Muscle of leg (tissue), 11 donors: ENCODE data around the gene CAMK2G. TPM values are rescaled to one million over a fixed set of nuclear protein-coding genes. Genes with fewer than 3 reads are reported as not detected.
"Not testable (repeated sequence)": the region's sequence is repeated elsewhere in the genome, so short reads cannot be mapped to it uniquely, and the experiment has no call there.

Experiments
- DNase-seq: peaks from one replicate; pipeline ENCODE4 v3.0.0; 2013
- H3K27ac ChIP-seq: one replicate; pipeline ENCODE4 v1.5.1; 2013; ENCODE audit warnings: mild to moderate bottlenecking, low read length, control low read depth
- H3K27me3 ChIP-seq: one replicate; pipeline ENCODE4 v1.6.1; 2013; ENCODE audit warnings: low read length; ENCODE audit not compliant: control insufficient read depth, insufficient read depth
- H3K36me3 ChIP-seq: one replicate; pipeline ENCODE4 v1.6.1; 2013; ENCODE audit warnings: low read length; ENCODE audit not compliant: control insufficient read depth, insufficient read depth
- H3K4me1 ChIP-seq: one replicate; pipeline ENCODE4 v1.6.1; 2013; ENCODE audit warnings: low read length; ENCODE audit not compliant: control insufficient read depth, insufficient read depth
- H3K4me3 ChIP-seq: one replicate; pipeline ENCODE4 v1.5.1; 2013; ENCODE audit warnings: low read length, control low read depth
- H3K9me3 ChIP-seq: replicated peaks from 2 replicates; pipeline ENCODE4 v1.6.1; 2013; ENCODE audit warnings: low read depth, low read length; ENCODE audit not compliant: control insufficient read depth
- WGBS: methylation state at CpG from one replicate; pipeline ENCODE4 v1.1.5; 2013; ENCODE audit warnings: missing lambda C conversion rate; ENCODE audit not compliant: insufficient coverage; 5-methylcytosine and 5-hydroxymethylcytosine counted together
- polyA plus RNA-seq, 8 donors: library from polyadenylated mRNA; unstranded; fragments of 120-200 nt; gene quantifications; one replicate each; pipeline versions ENCODE4 v1.2.1 to v1.2.3, GENCODE V29; 2013; ENCODE audit warnings: inconsistent platforms in 1 of 8, low replicate concordance in 1 of 8; ENCODE audit not compliant: insufficient read length in 8 of 8, insufficient read depth in 1 of 8
- total RNA-seq: library from RNA; stranded (reverse); fragments of 120-200 nt; gene quantifications from one replicate; pipeline ENCODE4 v1.2.4, GENCODE V29; 2013

CAMK2G gene
- total and polyA plus RNA-seq, 9 donors: 18.4 to 34.7 (median 25.3) TPM

DNA sequence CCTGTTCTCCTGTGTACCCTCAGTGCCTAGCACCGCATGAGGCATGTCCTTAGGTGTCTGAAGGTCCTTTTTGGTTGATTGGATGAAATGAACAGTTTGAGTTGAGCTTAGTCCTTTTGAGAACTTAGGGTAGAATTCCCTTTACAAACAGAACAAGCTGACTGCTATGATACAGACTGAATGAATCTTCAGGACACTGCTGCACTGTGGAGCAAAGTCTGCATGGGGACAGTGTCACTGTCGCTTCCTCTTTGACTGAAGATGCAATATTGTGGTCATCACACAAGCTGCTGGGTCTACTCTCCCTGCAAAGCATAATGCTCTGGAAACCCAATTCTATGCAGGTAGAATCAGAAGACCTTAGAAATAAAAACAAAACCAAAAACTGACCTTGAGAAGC is 28.0 kb upstream of the CAMK2G start:
- no peak overlapping the region for H3K4me3 ChIP-seq
- H3K36me3 ChIP-seq: no peaks in the 10 kb centered on the region
- H3K27ac ChIP-seq: no peak overlapping the region
- WGBS: 92% methylated on average over 2 of the region's 2 CpGs
- H3K9me3 ChIP-seq: no peaks in the 10 kb centered on the region
- no peak for DNase-seq
- no peaks in the 10 kb centered on the region for H3K27me3 ChIP-seq
- peaks cover 33% of the 10 kb centered on the region for H3K4me1 ChIP-seq

DNA sequence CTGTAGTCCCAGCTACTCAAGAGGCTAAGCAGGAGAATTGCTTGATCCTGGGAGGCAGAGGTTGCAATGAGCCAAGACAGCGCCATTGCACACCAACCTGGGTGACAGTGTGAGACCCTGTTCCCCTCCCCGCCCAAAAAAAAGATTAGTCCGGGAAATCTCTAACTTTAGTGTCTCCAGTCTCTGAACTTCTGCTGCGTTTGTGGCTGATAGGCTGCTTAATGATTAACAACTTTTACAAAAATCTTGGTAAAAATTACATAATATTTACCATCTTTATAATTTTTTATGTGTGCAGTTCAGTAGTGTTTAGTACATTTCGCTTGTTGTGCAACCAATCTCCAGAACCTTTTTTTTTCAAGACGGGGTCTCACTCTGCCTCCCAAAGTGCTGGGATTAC is 26.9 kb upstream of the CAMK2G start:
- no peaks in the 10 kb centered on the region for H3K9me3 ChIP-seq
- H3K36me3 ChIP-seq: no peaks in the 10 kb centered on the region
- DNase-seq: no peak
- 100% methylated on average over 2 of the region's 6 CpGs for WGBS
- H3K27ac ChIP-seq: no peak overlapping the region
- H3K4me1 ChIP-seq: peaks cover 22% of the 10 kb centered on the region
- H3K4me3 ChIP-seq: no peak overlapping the region
- H3K27me3 ChIP-seq: no peaks in the 10 kb centered on the region

DNA sequence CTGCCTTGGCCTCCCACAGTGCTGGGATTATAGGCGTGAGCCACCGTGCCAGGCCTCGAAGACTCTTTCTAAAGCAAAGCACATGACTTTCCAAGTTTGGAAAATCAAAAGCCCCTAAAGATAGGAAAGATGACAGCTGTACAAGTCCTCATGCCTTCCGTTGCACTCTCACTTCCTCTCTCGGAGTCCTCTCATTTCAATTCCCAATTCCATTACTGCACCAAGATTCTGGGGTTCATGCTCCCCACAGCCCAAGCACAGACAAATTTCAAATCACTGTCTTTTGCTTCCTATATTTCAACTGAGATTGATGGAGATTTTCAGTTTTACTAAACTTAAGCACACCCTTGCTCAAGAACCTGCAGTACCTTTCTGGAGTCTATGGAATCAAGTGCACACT is 25.7 kb upstream of the CAMK2G start:
- H3K9me3 ChIP-seq: no peaks in the 10 kb centered on the region
- H3K27ac ChIP-seq: no peak overlapping the region
- H3K27me3 ChIP-seq: no peaks in the 10 kb centered on the region
- DNase-seq: peak; percentile 54
- 73% methylated on average over 4 of the region's 5 CpGs for WGBS
- peaks cover 13% of the 10 kb centered on the region for H3K4me1 ChIP-seq
- H3K36me3 ChIP-seq: no peaks in the 10 kb centered on the region
- no peak overlapping the region for H3K4me3 ChIP-seq

DNA sequence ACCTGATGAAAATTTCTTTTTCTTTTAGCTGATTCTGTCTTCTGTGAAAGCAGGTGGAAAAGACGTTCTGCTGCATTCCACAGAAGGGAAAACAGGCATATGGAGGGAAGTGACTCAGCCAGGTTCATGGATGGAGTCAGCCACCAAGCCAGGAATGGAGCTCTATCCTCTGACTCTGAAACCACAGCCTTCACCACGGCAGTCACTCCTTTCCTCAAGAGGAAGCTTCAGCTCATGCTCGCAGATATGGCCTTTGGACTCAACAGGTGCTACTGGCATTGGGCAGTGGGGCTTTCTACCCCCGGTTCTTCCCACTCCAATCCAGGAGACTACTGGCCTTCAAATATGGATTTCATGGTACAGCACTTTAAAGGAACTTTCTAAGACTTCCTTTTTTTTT is 25.1 kb upstream of the CAMK2G start:
- peaks cover 13% of the 10 kb centered on the region for H3K4me1 ChIP-seq
- WGBS: 76% methylated on average over 3 of the region's 4 CpGs
- no peak for DNase-seq

DNA sequence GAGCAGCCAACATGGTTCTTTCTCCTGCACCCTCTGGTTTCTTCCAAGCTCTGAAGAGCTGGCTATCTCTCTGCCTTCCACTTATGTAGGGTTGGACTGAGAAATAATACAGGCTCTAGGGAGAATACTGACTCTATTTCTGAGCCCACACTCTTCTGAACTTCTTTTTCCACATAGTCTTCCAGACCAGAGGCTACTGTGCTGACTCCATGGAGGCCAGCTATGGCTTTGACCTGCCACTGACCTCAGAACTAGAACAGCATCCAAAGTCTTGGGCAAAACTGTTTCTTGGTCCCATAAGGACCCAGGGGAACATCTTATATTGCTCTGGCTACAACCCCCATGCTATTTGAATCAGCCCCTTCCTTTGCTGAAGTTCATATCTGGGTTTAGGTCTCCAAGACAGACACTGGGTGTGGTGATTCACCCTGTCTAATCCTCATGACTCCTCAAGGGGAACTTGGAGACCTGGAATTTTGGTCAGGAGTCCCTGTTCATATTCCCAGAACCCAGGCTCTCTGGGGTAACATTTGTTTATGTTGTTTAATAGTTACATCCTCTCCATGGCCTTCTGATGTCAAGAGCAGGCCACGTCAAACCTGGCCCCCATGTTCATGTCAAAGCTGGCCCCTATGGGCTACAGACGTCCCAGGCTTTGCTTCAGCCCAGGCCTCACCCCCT is 24.5 kb upstream of the CAMK2G start:
- no peaks in the 10 kb centered on the region for H3K9me3 ChIP-seq
- DNase-seq: peak; percentile 55
- no peak overlapping the region for H3K27ac ChIP-seq
- no peaks in the 10 kb centered on the region for H3K36me3 ChIP-seq
- no peak overlapping the region for H3K4me3 ChIP-seq
- H3K27me3 ChIP-seq: no peaks in the 10 kb centered on the region
- no CpG with 5 or more reads among the region's 2 CpGs for WGBS
- peaks cover 13% of the 10 kb centered on the region for H3K4me1 ChIP-seq

More for the DNA sequence above, 25.1 kb upstream of the CAMK2G start:
- Histone ChIP-seq H3K9me3 (no peaks in the 10 kb centered on the region), H3K36me3 (no peaks in the 10 kb centered on the region), H3K27me3 (no peaks in the 10 kb centered on the region), H3K27ac (no peak overlapping the region), H3K4me3 (no peak overlapping the region)

DNA sequence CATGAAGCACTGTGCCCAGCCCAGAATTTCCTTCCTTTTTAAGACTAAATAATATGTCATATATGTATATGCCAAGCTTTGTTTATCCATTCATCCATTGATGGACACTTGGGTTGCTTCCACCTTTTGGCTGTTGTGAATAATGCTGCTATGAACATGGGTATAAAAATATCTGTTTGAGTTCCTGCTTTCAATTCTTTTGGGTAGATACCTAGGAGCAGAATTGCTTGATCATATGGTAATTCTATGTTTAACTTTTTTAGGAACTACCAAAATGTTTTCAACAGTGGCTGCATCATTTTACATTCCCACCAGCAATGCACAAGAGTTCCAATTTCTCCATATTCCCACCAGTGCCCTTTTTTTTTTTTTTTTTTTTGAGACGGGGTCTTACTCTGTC is 23.3 kb upstream of the CAMK2G start:
- peaks cover 13% of the 10 kb centered on the region for H3K4me1 ChIP-seq
- no peaks in the 10 kb centered on the region for H3K36me3 ChIP-seq
- no peaks in the 10 kb centered on the region for H3K9me3 ChIP-seq
- DNase-seq: no peak
- WGBS: no CpG with 5 or more reads among the region's 1 CpG
- H3K27me3 ChIP-seq: no peaks in the 10 kb centered on the region
- H3K4me3 ChIP-seq: no peak overlapping the region
- H3K27ac ChIP-seq: no peak overlapping the region

DNA sequence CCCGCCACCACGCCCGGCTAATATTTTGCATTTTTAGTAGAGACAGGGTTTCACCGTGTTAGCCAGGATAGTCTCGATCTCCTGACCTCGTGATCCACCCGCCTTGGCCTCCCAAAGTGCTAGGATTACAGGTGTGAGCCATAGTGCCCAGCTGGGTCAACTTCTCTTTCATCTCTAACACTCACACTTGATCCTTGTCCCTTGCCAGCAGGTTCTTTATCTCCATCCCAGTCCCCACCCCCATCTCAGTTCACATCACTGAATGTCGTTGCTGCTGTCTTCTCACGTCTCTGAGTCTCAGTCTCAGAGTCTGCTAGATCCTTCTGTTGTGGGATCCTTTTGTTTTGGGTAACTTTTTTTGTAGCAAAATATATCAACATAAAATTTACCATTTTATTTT is 21.0 kb upstream of the CAMK2G start:
- not testable (repeated sequence) for DNase-seq, H3K27ac ChIP-seq, H3K36me3 ChIP-seq, H3K4me3 ChIP-seq, H3K27me3 ChIP-seq, H3K9me3 ChIP-seq
- 100% methylated on average over 1 of the region's 9 CpGs for WGBS
- peaks cover 13% of the 10 kb centered on the region for H3K4me1 ChIP-seq

DNA sequence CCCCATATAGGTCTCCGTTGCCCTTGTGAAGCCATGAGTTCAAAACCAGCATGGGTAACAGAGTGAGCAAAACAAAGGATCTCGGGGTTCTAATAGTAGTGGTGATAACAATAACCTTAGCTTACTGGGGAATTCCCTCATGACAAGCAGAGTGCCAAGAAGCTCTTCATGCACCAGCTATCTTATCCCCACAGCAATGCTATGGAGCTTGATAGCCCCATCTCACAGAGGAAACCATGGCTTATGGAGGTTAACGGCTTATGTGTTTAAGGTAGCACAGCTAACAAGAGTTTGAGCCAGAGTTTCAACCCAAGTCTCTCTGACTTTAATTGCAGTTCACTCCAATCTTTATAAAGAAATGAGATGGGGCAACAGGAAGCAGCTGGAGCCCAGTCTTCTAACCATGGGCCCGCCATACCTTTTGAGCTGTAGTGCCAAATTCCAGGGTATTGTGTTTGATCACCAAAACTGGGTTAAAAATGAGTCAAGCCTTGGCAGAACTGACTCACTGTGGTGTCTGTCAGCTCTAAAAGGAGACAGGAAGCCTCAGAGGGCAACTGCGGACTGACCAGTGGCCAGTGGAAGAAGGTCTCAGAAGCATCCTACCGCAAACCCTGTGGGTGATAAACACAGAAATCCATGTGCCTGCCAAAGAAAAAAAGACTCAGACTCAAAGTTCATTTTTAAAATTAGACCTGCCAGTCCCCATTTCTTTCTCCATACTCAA is 20.1 kb upstream of the CAMK2G start:
- H3K4me1 ChIP-seq: peaks cover 13% of the 10 kb centered on the region
- H3K27ac ChIP-seq: no peak overlapping the region
- H3K27me3 ChIP-seq: no peaks in the 10 kb centered on the region
- DNase-seq: no peak
- H3K36me3 ChIP-seq: no peaks in the 10 kb centered on the region
- H3K4me3 ChIP-seq: no peak overlapping the region
- no peaks in the 10 kb centered on the region for H3K9me3 ChIP-seq
- 90% methylated on average over 3 of the region's 6 CpGs for WGBS

DNA sequence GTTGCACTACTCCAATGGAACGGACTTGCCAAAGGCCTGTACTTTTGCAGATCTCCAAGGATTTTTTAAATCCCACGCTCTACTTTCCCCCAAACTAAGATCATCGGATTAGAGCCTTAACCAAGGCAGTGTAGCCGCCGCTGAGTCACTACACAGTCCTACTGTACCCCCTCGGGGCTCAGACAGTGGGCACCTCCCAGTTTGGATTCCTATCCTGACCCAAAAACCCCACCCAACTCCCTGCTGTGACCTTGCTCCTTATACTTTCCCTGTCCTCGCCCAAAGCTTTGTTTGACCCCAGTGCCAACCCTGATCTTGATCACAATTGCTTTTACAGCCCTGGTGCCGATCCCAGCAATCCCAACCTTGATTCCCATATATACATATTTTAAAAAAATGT is 19.1 kb upstream of the CAMK2G start:
- H3K27ac ChIP-seq: no peak overlapping the region
- H3K36me3 ChIP-seq: no peaks in the 10 kb centered on the region
- peaks cover 11% of the 10 kb centered on the region for H3K4me1 ChIP-seq
- H3K27me3 ChIP-seq: no peaks in the 10 kb centered on the region
- no peak for DNase-seq
- WGBS: 89% methylated on average over 5 of the region's 8 CpGs
- H3K4me3 ChIP-seq: no peak overlapping the region
- H3K9me3 ChIP-seq: no peaks in the 10 kb centered on the region

DNA sequence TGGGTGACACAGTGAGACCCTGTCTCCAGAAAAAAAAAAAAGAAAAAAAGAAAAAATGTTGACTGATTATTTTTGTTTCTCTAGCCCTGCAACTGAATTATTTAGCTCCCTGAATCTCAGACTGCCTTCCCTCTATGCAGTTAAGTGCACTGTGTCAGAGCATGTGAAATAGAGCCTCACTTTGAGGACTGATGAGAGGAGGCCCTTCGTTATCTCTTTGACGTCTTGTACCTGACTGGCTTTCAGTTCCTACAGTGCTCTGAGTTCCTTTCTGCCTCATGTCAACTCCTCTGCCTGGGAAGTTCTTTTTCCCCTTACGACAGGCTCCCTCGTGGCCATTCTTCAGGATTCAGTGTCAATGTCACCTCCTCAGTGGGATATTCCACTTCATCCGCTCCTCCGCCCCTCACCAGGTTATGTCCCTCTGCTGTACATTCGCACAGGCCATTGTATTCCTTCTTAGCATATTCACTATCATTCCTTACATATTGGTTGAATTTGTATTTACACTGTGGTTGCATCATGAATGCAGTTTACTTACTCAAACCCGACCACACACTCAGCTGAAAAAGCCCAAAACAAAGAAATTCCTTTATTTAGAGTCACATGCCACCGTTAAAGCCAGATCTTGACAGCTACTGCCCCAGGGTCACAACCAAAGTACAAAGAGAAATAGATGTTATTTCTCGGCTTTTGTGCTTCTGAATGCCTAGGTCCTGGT is 18.1 kb upstream of the CAMK2G start:
- H3K4me1 ChIP-seq: peaks cover 20% of the 10 kb centered on the region
- no peaks in the 10 kb centered on the region for H3K27me3 ChIP-seq
- no peaks in the 10 kb centered on the region for H3K9me3 ChIP-seq
- no peaks in the 10 kb centered on the region for H3K36me3 ChIP-seq
- H3K4me3 ChIP-seq: no peak overlapping the region
- H3K27ac ChIP-seq: no peak overlapping the region
- WGBS: 81% methylated on average over 6 of the region's 10 CpGs
- DNase-seq: no peak
